Ovary (tissue), 9 donors: ENCODE measurements around the gene CLDN9. TPM values are rescaled to one million over a fixed set of nuclear protein-coding genes. Genes with fewer than 3 reads are reported as not detected.

Source experiments
- DNase-seq, 5 donors: peaks; one replicate each; pipeline ENCODE4 v3.0.0-alpha.2; 2019 to 2020
- H3K27ac ChIP-seq, 2 donors: fragments of 200-600 bp; one replicate each; pipeline versions ENCODE4 v1.5.1 to v1.8.0; 2019 to 2022
- H3K27me3 ChIP-seq: fragments of 200-600 bp; one replicate; pipeline ENCODE4 v1.8.0; 2022
- H3K36me3 ChIP-seq: fragments of 200-600 bp; sonication (generic); one replicate; pipeline ENCODE4 v1.5.1; 2019
- H3K4me1 ChIP-seq: one replicate; pipeline ENCODE4 v1.8.1; 2013; ENCODE audit warnings: mild to moderate bottlenecking, moderate library complexity; ENCODE audit not compliant: insufficient read depth
- H3K4me3 ChIP-seq: fragments of 200-600 bp; sonication (generic); one replicate; pipeline ENCODE4 v1.5.1; 2017
- H3K9me3 ChIP-seq, 2 donors: fragments of 200-600 bp in 1 of 2; sonication (generic) in 1 of 2; one replicate each; pipeline versions ENCODE4 v1.5.1 to v1.8.1; 2013 to 2019; ENCODE audit warnings: mild to moderate bottlenecking in 1 of 2, moderate library complexity in 1 of 2
- CTCF ChIP-seq, 3 donors: fragments of 450-650 bp in 2 of 3; fragments of 200-600 bp in 1 of 3; IDR thresholded peaks; one replicate each; pipeline versions ENCODE4 v1.5.1 to v1.8.0; 2016 to 2022; ENCODE audit warnings: antibody characterized with exemption in 3 of 3, mild to moderate bottlenecking in 1 of 3
- EP300 ChIP-seq: sonication (generic); formaldehyde crosslinking; IDR thresholded peaks from one replicate; pipeline ENCODE4 v1.6.1; 2017; ENCODE audit warnings: antibody characterized with exemption
- POLR2A ChIP-seq: fragments of 450-650 bp; IDR thresholded peaks from one replicate; pipeline ENCODE4 v1.6.1; 2017; ENCODE audit warnings: antibody characterized with exemption, mild to moderate bottlenecking, moderate library complexity
- whole genome bisulfite sequencing, 3 donors: extraction: QIAGEN DNeasy Blood & Tissue Kit in 1 of 3; methylation state at CpG; one replicate each; pipeline versions ENCODE4 v1.1.5 to v1.1.7; 2013 to 2017; 5-methylcytosine and 5-hydroxymethylcytosine counted together
- intact Hi-C, 4 donors: fragments of 100-400 bp; cut with DNase I; formaldehyde crosslinking; loops; one replicate each; pipeline versions ENCODE4 v1.11.0 to v1.15.1; 2022 to 2023
- polyA plus RNA-seq, 2 donors: library from polyadenylated mRNA; stranded (reverse); fragments of 200-250 nt in 1 of 2; fragments of 350-450 nt in 1 of 2; fragmentation: Illumina TruSeq in 1 of 2; extraction: RNeasy Lipid Tissue Mini Kit (QIAGEN cat#74804) in 1 of 2; gene quantifications; one replicate each; pipeline ENCODE4 v1.2.3, GENCODE V29; 2013 to 2014
- total RNA-seq, 7 donors: library from RNA; depleted of rRNA in 2 of 7; stranded (reverse); fragments of >200 nt in 2 of 7; fragmentation: NEBNext Ultra II Directional in 3 of 7; extraction: Animal tissue kit (Norgen Biotek cat#: 25700) in 3 of 7; gene quantifications; one replicate each; pipeline versions ENCODE4 v1.1.0 to v1.2.4, GENCODE V29; 2016 to 2023
- donor health status: DM: no; HTN: no; CAD: no; lungs with moderate emphysema.
- donor health status: DM: no; HTN: no; CAD: no.
- donor health status: Bipolar disorder and iron deficiency.
- donor health status: DM: yes; HTN: yes; CAD: no.
- donor health status: DM: no; HTN: no; CAD: no.
- donor health status: DM: yes; HTN: yes; CAD: no.

CLDN9 gene
- total and polyA plus RNA-seq, 9 donors, result 0.11 to 0.24 (median 0.19) TPM; not detected in 5

DNA sequence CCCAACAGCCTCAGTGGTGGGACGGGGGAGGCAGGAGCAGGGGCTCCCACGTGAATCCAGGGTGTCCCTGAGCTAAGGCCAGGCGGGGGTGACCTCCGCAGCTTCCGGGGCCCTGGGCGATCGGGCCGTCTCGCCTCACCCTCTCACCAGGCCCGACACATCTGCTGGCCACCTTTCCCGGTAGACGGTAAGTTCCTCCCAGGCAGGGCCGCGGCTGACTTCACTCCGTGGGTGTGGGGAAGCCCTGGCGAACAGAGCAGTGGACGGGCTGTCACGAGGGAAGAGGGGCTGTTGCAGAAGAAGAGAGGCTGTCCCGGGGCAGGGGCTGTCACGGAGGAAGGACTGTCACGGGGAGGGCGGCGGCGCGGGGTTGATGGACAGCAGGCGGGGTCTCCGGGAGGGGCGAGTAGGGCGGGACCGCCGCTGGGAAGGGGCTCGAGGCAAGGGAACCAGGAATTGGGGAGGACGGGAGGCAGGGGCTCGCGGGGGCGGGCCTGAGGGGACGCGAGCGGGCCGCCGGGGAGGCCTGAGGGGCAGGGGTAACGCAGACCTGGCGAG lies 33.0 kb upstream of the CLDN9 start:
- WGBS, 3 donors, result 1 to 4% (median 3%) methylated on average over 33 to 43 of the region's 43 CpGs
- TF ChIP-seq POLR2A (no peak), EP300 (no peak), CTCF (IDR thresholded peaks at IDR 0.05) (no peak)
- H3K27me3 ChIP-seq, result no peaks in the 10 kb centered on the region
- no peaks in the 10 kb centered on the region for H3K36me3 ChIP-seq
- H3K4me1 ChIP-seq, result peaks cover 6% of the 10 kb centered on the region
- intact Hi-C loops, result no loop called here
- no peaks in the 10 kb centered on the region for H3K9me3 ChIP-seq
- no peak overlapping the region for H3K27ac ChIP-seq
- H3K4me3 ChIP-seq, result peak overlapping the region; percentile 77
- peak in 1 of 5 donors; percentile 50 for DNase-seq

- Histone ChIP-seq H3K27me3 (no peaks in the 10 kb centered on the region), H3K4me1 (peaks cover 8% of the 10 kb centered on the region), H3K9me3 (no peaks in the 10 kb centered on the region), H3K27ac (peak within 1 kb of the TSS; percentile 4 to 59), H3K36me3 (no peaks in the 10 kb centered on the region), H3K4me3 (peak within 1 kb of the TSS; percentile 77)
- WGBS, 3 donors, result 4 to 9% (median 8%) methylated on average over 55 to 91 of the region's 91 CpGs
- TF ChIP-seq POLR2A (peak; percentile 91), EP300 (no peak)
- intact Hi-C loops, result no loop called here
- DNase-seq, result peak; percentile 90 to 97 (median 94)
Observed at GRCh38 chr16:2980227-2981176, 32.2 kb upstream of the CLDN9 start, which contains the start of gene PKMYT1. Gene PKMYT1 (minus strand): TSS chr16:2980446. CDS start chr16:2979657, 789 bp downstream.

DNA sequence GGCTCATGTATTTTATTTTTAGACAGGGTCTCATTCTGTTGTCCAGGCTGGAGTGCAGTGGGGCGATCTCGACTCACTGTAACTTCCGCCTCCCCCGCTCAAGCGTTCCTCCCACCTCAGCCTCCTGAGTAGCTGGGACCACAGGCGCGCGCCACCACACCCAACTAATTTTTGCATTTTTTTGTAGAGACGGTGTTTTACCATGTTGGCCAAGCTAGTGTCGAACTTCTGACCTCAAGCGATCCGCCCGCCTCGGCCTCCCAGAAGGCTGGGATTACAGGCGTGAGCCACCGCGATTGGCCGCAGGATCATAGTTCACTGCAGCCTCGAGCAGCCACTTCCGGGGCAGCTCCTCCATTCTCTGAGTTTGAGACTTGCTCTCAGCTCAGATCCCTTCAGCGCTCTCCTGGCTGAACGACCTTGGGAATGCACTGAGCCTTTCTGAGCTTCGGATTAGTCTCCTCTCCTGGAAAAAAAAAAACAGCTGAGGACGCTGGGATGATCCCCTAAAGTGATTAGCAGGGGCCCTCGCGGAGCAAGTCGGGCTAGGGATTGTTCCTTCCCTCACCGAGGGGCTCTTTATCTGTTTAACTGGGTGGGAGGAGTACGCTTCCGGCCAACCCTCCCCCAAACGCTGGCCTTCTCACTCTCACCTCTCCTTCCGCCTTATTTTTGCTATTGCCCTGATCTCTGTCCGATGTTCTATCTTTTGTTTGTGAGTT lies 31.4 kb upstream of the CLDN9 start:
- WGBS, 3 donors, result 20 to 32% (median 29%) methylated on average over 33 of the region's 33 CpGs
- Histone ChIP-seq H3K36me3 (no peaks in the 10 kb centered on the region), H3K9me3 (no peaks in the 10 kb centered on the region), H3K27ac (no peak overlapping the region), H3K27me3 (no peaks in the 10 kb centered on the region), H3K4me3 (peak overlapping the region; percentile 77), H3K4me1 (peaks cover 8% of the 10 kb centered on the region)
- TF ChIP-seq POLR2A (no peak), CTCF (IDR thresholded peaks at IDR 0.05) (no peak), EP300 (no peak)
- no peak for DNase-seq
- intact Hi-C loops, result no loop called here

DNA sequence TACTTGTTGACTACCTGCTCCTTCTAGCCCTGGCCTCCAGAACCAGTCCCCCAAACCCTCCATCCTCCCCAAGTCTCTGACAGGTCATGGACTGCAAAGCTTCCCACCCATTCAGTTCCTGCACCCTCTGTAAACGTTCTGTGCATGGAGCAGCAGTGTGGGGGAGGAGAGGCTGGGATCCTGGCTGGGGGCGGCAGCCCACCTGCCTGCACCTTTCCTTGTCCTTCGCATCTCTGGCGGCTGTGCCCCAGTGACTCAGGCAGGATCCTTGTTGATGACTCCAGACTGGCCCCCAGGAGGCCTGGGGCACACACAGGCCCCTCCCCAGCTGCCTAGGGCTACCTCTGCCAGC lies 30.8 kb upstream of the CLDN9 start:
- TF ChIP-seq CTCF (IDR thresholded peaks at IDR 0.05) (no peak), POLR2A (no peak), EP300 (no peak)
- no peak for DNase-seq
- Histone ChIP-seq H3K4me3 (no peak overlapping the region), H3K36me3 (no peaks in the 10 kb centered on the region), H3K27ac (no peak overlapping the region), H3K9me3 (no peaks in the 10 kb centered on the region), H3K27me3 (no peaks in the 10 kb centered on the region), H3K4me1 (peaks cover 8% of the 10 kb centered on the region)
- intact Hi-C loops, result no loop called here
- WGBS, 3 donors, result 59 to 66% (median 60%) methylated on average over 4 of the region's 4 CpGs
